Upper lobe of left lung (tissue), 6 donors: Measurements from ENCODE around the gene CST11. TPM values are rescaled to one million over a fixed set of nuclear protein-coding genes. Genes with fewer than 3 reads are reported as not detected.

ENCODE experiments used
- ATAC-seq, 2 donors: fragments of 200-7000 bp; cut with Tn5 transposase; one replicate each; pipeline ENCODE4 v1.9.1; 2022; ENCODE audit warnings: mild to moderate bottlenecking in 2 of 2, moderate library complexity in 2 of 2; ENCODE audit not compliant: low FRiP score in 2 of 2
- DNase-seq, 2 donors: peaks; one replicate each; pipeline ENCODE4 v3.0.0-alpha.2; 2019 to 2020
- H3K27ac ChIP-seq, 4 donors: fragments of 200-600 bp; sonication (generic); one replicate each; pipeline ENCODE4 v1.5.1; 2016 to 2019
- H3K27me3 ChIP-seq, 4 donors: fragments of 200-600 bp; sonication (generic); one replicate each; pipeline ENCODE4 v1.5.1; 2017 to 2019
- H3K36me3 ChIP-seq, 4 donors: fragments of 200-600 bp; sonication (generic); one replicate each; pipeline ENCODE4 v1.5.1; 2016 to 2019
- H3K4me1 ChIP-seq, 4 donors: fragments of 200-600 bp; sonication (generic); one replicate each; pipeline ENCODE4 v1.5.1; 2018 to 2019
- H3K4me3 ChIP-seq, 4 donors: fragments of 200-600 bp; sonication (generic); one replicate each; pipeline ENCODE4 v1.5.1; 2017 to 2019; ENCODE audit warnings: mild to moderate bottlenecking in 2 of 4, moderate library complexity in 1 of 4
- H3K9me3 ChIP-seq, 4 donors: fragments of 200-600 bp; sonication (generic); one replicate each; pipeline ENCODE4 v1.5.1; 2018 to 2019
- CTCF ChIP-seq, 6 experiments: fragments of 450-650 bp in 4 of 6; fragments of 200-600 bp in 2 of 6; sonication (generic) in 2 of 6; IDR thresholded peaks; one replicate each; pipeline ENCODE4 v1.5.1; 2016 to 2019; ENCODE audit warnings: antibody characterized with exemption in 6 of 6
- EP300 ChIP-seq, 4 donors: sonication (generic); formaldehyde crosslinking; IDR thresholded peaks; one replicate each; pipeline ENCODE4 v1.5.1; 2017; ENCODE audit warnings: antibody characterized with exemption in 4 of 4, control low read depth in 2 of 4
- POLR2A ChIP-seq, 4 donors: fragments of 450-650 bp; IDR thresholded peaks; one replicate each; pipeline ENCODE4 v1.5.1; 2016 to 2017; ENCODE audit warnings: antibody characterized with exemption in 4 of 4, mild to moderate bottlenecking in 2 of 4
- POLR2AphosphoS5 ChIP-seq, 2 donors: sonication (generic); formaldehyde crosslinking; IDR thresholded peaks; one replicate each; pipeline ENCODE4 v1.5.1; 2017; ENCODE audit warnings: antibody characterized with exemption in 2 of 2
- WGBS, 2 donors: methylation state at CpG; one replicate each; pipeline ENCODE4 v1.1.5; 2017 to 2018; 5-methylcytosine and 5-hydroxymethylcytosine counted together
- small RNA-seq, 4 donors: library from RNA; depleted of rRNA; stranded (forward); fragments of <200 nt; gene quantifications; one replicate each; pipeline ENCODE3, GENCODE V24; 2016
- total RNA-seq, 6 donors: library from RNA; depleted of rRNA in 4 of 6; stranded (reverse); fragments of >200 nt in 4 of 6; gene quantifications; one replicate each; pipeline versions ENCODE4 v1.1.0 to v1.2.1, GENCODE V29; 2016 to 2021
- donor health status: DM: no; HTN: no; CAD: no; lungs with moderate emphysema.
- donor health status: DM: no; HTN: yes; CAD: no; lungs with severe emphysema.

Gene CST11
- total RNA-seq, 6 donors from 2014 or later, result not detected

GRCh38 chr20:23401051-23401450 lies 51.6 kb downstream of the CST11 start:
- Histone ChIP-seq H3K27ac (no peak overlapping the region), H3K36me3 (peaks cover 0 to 3% (median 0%) of the 10 kb centered on the region in 4 donors), H3K9me3 (no peaks in the 10 kb centered on the region), H3K4me3 (no peak overlapping the region), H3K27me3 (no peaks in the 10 kb centered on the region), H3K4me1 (peaks cover 13 to 31% (median 25%) of the 10 kb centered on the region in 4 donors)
- 91% methylated on average over 5 of the region's 5 CpGs for WGBS, 2 donors
- ATAC-seq (no peak), DNase-seq (no peak)
- no peak for TF ChIP-seq EP300 (IDR thresholded peaks at IDR 0.05)
- no peak for TF ChIP-seq POLR2AphosphoS5 (IDR thresholded peaks at IDR 0.05)
- no peak for TF ChIP-seq CTCF (IDR thresholded peaks at IDR 0.05)
- TF ChIP-seq POLR2A (IDR thresholded peaks at IDR 0.05), result no peak

Small RNA genes lying within 50 kb of the gene (small RNA-seq; reads per million reads assigned to genes)
- 0 reads per million in 4 donors for gene RF00019

Other genes with a start within 250 kb of the CST11 start
- 10 to 100 TPM in 5 of 6 donors, 1 to 10 TPM in 1; 7.3 to 39.4 (median 17.9) TPM for gene NXT1, start 102.1 kb downstream of the CST11 start, total RNA-seq
- gene GZF1, start 90.7 kb downstream of the CST11 start, total RNA-seq, result 10 to 100 TPM; 14.1 to 32.5 (median 25.6) TPM
- gene NAPB, start 31.4 kb downstream of the CST11 start, total RNA-seq, result 10 to 100 TPM in 5 of 6 donors, 1 to 10 TPM in 1; 9.7 to 27.7 (median 11.1) TPM
- gene CSTL1, start 13.2 kb downstream of the CST11 start, total RNA-seq, result not detected
- gene CST8, start 38.2 kb upstream of the CST11 start, total RNA-seq, result not detected
- gene CST9L, start 115.6 kb upstream of the CST11 start, total RNA-seq, result not detected
- not detected for gene CST9, start 153.0 kb upstream of the CST11 start, total RNA-seq
- gene CST3, start 185.1 kb upstream of the CST11 start, total RNA-seq, result 1,000 to 10,000 TPM in 3 of 6 donors, 100 to 1,000 TPM in 3; 201 to 1,402 (median 970) TPM
- not detected for gene CST4, start 236.2 kb upstream of the CST11 start, total RNA-seq